Measurements from ENCODE around the gene RNF213. TPM values are rescaled to one million over a fixed set of nuclear protein-coding genes. Genes with fewer than 3 reads are reported as not detected.

RNF213 gene
- total and polyA plus RNA-seq, 2 of the 8 experiments (the other 6 are each of a cell fraction or from before 2014, with no cell fraction given): 33.8 to 62.8 TPM

GRCh38 chr17:80443916-80444643, 183.4 kb downstream of the RNF213 start:
- Histone ChIP-seq H2BK12ac (ENCODE audit: low read depth, low read length) (no peak overlapping the region), H4K5ac (ENCODE audit: insufficient read length, low read depth, low read length) (no peak overlapping the region), H2BK20ac (ENCODE audit: low read length) (no peak overlapping the region), H2BK15ac (ENCODE audit: low read length) (no peak overlapping the region), H3K79me1 (ENCODE audit: low read depth, low read length) (no peaks in the 10 kb centered on the region), H2AFZ (ENCODE audit: low read length) (no peak overlapping the region), H3K79me2 (ENCODE audit: control insufficient read depth in 1 of 2, insufficient read depth in 2 of 2, low read length in 2 of 2) (no peaks in the 10 kb centered on the region), H3K9ac (replicated peaks in 1 of 4; ENCODE audit: extremely low read depth in 1 of 4, low read depth in 3 of 4, low read length in 3 of 4) (no peak overlapping the region), H3K27ac (ENCODE audit: low read depth, low read length) (no peak overlapping the region), H3K23me2 (ENCODE audit: low read depth, low read length) (no peaks in the 10 kb centered on the region), H3K36me3 (ENCODE audit: control insufficient read depth in 2 of 4, insufficient read depth in 4 of 4, low read length in 3 of 4) (no peaks in the 10 kb centered on the region), H2BK120ac (replicated peaks; ENCODE audit: low read depth, low read length) (no peak overlapping the region), H3K9me3 (ENCODE audit: insufficient read depth in 2 of 2, low read depth in 1 of 2, low read length in 1 of 2) (no peaks in the 10 kb centered on the region), H3K4me2 (ENCODE audit: insufficient read depth in 1 of 2, low read depth in 2 of 2, low read length in 2 of 2) (peak overlapping the region; percentile 50 to 62; a peak in 3 of 4 replicates), H3K18ac (ENCODE audit: extremely low read depth, low read length) (no peak overlapping the region; the same call in 1 of the 2 replicates), H2BK5ac (ENCODE audit: low read depth, low read length) (no peak overlapping the region), H3K4me1 (replicated peaks in 1 of 4; ENCODE audit: control insufficient read depth in 3 of 4, insufficient read depth in 4 of 4, low read length in 3 of 4) (peaks cover 3 to 11% (median 8%) of the 10 kb centered on the region in 4 experiments; a peak in 6 of 7 replicates), H3K23ac (ENCODE audit: insufficient read length) (no peak overlapping the region), H3K4me3 (ENCODE audit: extremely low read depth in 1 of 4, insufficient read depth in 2 of 4, low read depth in 3 of 4, low read length in 4 of 4) (peak overlapping the region in 3 of 4 experiments; percentile 6 to 35 (median 10); a peak in 4 of 8 replicates), H4K91ac (replicated peaks; ENCODE audit: insufficient read length, low read length) (no peak overlapping the region), H3K14ac (ENCODE audit: insufficient read length) (no peak overlapping the region), H4K20me1 (replicated peaks in 1 of 2; ENCODE audit: control insufficient read depth in 1 of 2, insufficient read depth in 2 of 2, low read length in 2 of 2) (no peaks in the 10 kb centered on the region), H3K27me3 (replicated peaks in 1 of 4; ENCODE audit: control insufficient read depth in 3 of 4, extremely low read depth in 1 of 4, insufficient read depth in 3 of 4, low read length in 3 of 4) (peaks cover 0 to 7% (median 0%) of the 10 kb centered on the region in 4 experiments; a peak in 3 of 7 replicates), H4K8ac (ENCODE audit: extremely low read depth, insufficient read depth, low read length) (no peak overlapping the region), H3K4ac (replicated peaks; ENCODE audit: insufficient read length, low read depth, low read length) (no peak overlapping the region), H3K56ac (replicated peaks; ENCODE audit: insufficient read length, low read depth, low read length) (no peak overlapping the region), H2AK5ac (ENCODE audit: low read depth, low read length) (no peak overlapping the region)
- 19% methylated on average over 29 of the region's 31 CpGs; no CpG with 5 or more reads in 1 of the 2 experiments for WGBS, 2 experiments (ENCODE audit: extremely low coverage in 1 of 2, insufficient coverage in 1 of 2, insufficient read length in 1 of 2, insufficient replicate concordance in 2 of 2, low coverage in 1 of 2, low lambda C conversion rate in 2 of 2, missing lambda C conversion rate in 1 of 2)
- TF ChIP-seq, protein P1, sequence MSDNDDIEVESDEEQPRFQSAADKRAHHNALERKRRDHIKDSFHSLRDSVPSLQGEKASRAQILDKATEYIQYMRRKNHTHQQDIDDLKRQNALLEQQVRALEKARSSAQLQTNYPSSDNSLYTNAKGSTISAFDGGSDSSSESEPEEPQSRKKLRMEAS (IDR thresholded peaks at IDR 0.05): peak; percentile 38
- no peak for TF ChIP-seq CHD2 (IDR thresholded peaks at IDR 0.05; ENCODE audit: low read length)
- ChIA-PET POLR2A (ENCODE audit: partially characterized antibody) (interaction anchor here (0.9 to 5.8 kb wide), 3 partner anchors 10 to 58 kb away, joined by 3 to 35 read pairs (median 3); no protein-coding TSS in a partner anchor), CTCF (ENCODE audit: partially characterized antibody) (interaction anchor here (1.0 kb wide), 1 partner anchor 658 kb away, joined by 3 read pairs; no protein-coding TSS in a partner anchor)
- no peak for FAIRE-seq
- peak in 1 of 2 experiments; percentile 59 for DNase-seq (ENCODE audit: low read depth in 1 of 2, low spot score in 2 of 2)

All from H1 (cell line).